Measurements from ENCODE around the gene SPRTN.
A peak's percentile ranks its signal among the peaks of the same experiment; 100 is the strongest.

Gene SPRTN

GRCh38 chr1:231338270-231339128 lies at the start of gene SPRTN:
Gene SPRTN, plus strand, starts transcription at chr1:231338293. Its CDS starts 91 bp downstream, at chr1:231338384.
- H3K27me3 ChIP-seq (ENCODE audit: insufficient read depth, low read depth) = no peaks in the 10 kb centered on the region
- peak within 1 kb of the TSS; percentile 93 for H2AFZ ChIP-seq (ENCODE audit: low read depth)
- peaks cover 44% of the 10 kb centered on the region for H3K4me1 ChIP-seq (ENCODE audit: low read depth, poor library complexity, severe bottlenecking)
- peak within 1 kb of the TSS; percentile 96 for H3K4me3 ChIP-seq (IDR thresholded peaks at IDR 0.05; ENCODE audit: insufficient read depth, low read depth, low read length)
- H3K27ac ChIP-seq = peak within 1 kb of the TSS; percentile 82
- TF ChIP-seq CTCF (conservative IDR thresholded peaks at IDR 0.05; ENCODE audit: low read depth, low read length) = no peak
- no peaks in the 10 kb centered on the region; the same call in 1 of the 2 replicates for H3K36me3 ChIP-seq (ENCODE audit: insufficient read depth)
- H3K9ac ChIP-seq = peak within 1 kb of the TSS; percentile 83
- no peaks in the 10 kb centered on the region for H4K20me1 ChIP-seq (ENCODE audit: insufficient read depth)
- H3K79me2 ChIP-seq (ENCODE audit: insufficient read depth, low read depth) = peaks cover 66% of the 10 kb centered on the region
- H3K4me2 ChIP-seq = peak within 1 kb of the TSS; percentile 95

- H4K20me1 ChIP-seq (ENCODE audit: insufficient read depth) = no peaks in the 10 kb centered on the region
- H2AFZ ChIP-seq (ENCODE audit: low read depth) = no peak overlapping the region
- H3K27me3 ChIP-seq (ENCODE audit: insufficient read depth, low read depth) = no peaks in the 10 kb centered on the region
- no peaks in the 10 kb centered on the region for H3K79me2 ChIP-seq (ENCODE audit: insufficient read depth, low read depth)
- H3K27ac ChIP-seq = no peak overlapping the region
- H3K4me3 ChIP-seq (IDR thresholded peaks at IDR 0.05; ENCODE audit: insufficient read depth, low read depth, low read length) = no peak overlapping the region
- H3K36me3 ChIP-seq (ENCODE audit: insufficient read depth) = no peaks in the 10 kb centered on the region
- TF ChIP-seq CTCF (conservative IDR thresholded peaks at IDR 0.05; ENCODE audit: low read depth, low read length) = no peak
- H3K9ac ChIP-seq = no peak overlapping the region
- no peak overlapping the region for H3K4me2 ChIP-seq
- no peaks in the 10 kb centered on the region for H3K4me1 ChIP-seq (ENCODE audit: low read depth, poor library complexity, severe bottlenecking)
Measured at GRCh38 chr1:231295938-231296337, 42.2 kb upstream of the SPRTN start.

GRCh38 chr1:231301990-231302389 lies 36.1 kb upstream of the SPRTN start:
- no peak for TF ChIP-seq CTCF (conservative IDR thresholded peaks at IDR 0.05; ENCODE audit: low read depth, low read length)
- H3K9ac ChIP-seq = no peak overlapping the region

GRCh38 chr1:231310391-231310934 lies 27.6 kb upstream of the SPRTN start:
- Histone ChIP-seq H3K9ac (no peak overlapping the region), H3K4me1 (ENCODE audit: low read depth, poor library complexity, severe bottlenecking) (no peaks in the 10 kb centered on the region), H4K20me1 (ENCODE audit: insufficient read depth) (no peaks in the 10 kb centered on the region), H3K4me3 (IDR thresholded peaks at IDR 0.05; ENCODE audit: insufficient read depth, low read depth, low read length) (no peak overlapping the region), H3K36me3 (ENCODE audit: insufficient read depth) (no peaks in the 10 kb centered on the region), H3K27me3 (ENCODE audit: insufficient read depth, low read depth) (no peaks in the 10 kb centered on the region), H2AFZ (ENCODE audit: low read depth) (no peak overlapping the region), H3K79me2 (ENCODE audit: insufficient read depth, low read depth) (no peaks in the 10 kb centered on the region), H3K27ac (no peak overlapping the region), H3K4me2 (no peak overlapping the region)
- TF ChIP-seq CTCF (conservative IDR thresholded peaks at IDR 0.05; ENCODE audit: low read depth, low read length) = no peak

More at GRCh38 chr1:231301990-231302389, 36.1 kb upstream of the SPRTN start:
- H3K27me3 ChIP-seq (ENCODE audit: insufficient read depth, low read depth) = no peaks in the 10 kb centered on the region
- H3K36me3 ChIP-seq (ENCODE audit: insufficient read depth) = no peaks in the 10 kb centered on the region
- H4K20me1 ChIP-seq (ENCODE audit: insufficient read depth) = no peaks in the 10 kb centered on the region
- H2AFZ ChIP-seq (ENCODE audit: low read depth) = no peak overlapping the region
- no peak overlapping the region for H3K4me2 ChIP-seq
- H3K4me3 ChIP-seq (IDR thresholded peaks at IDR 0.05; ENCODE audit: insufficient read depth, low read depth, low read length) = no peak overlapping the region
- no peaks in the 10 kb centered on the region for H3K79me2 ChIP-seq (ENCODE audit: insufficient read depth, low read depth)
- H3K4me1 ChIP-seq (ENCODE audit: low read depth, poor library complexity, severe bottlenecking) = no peaks in the 10 kb centered on the region
- no peak overlapping the region for H3K27ac ChIP-seq
